ENCODE results near the gene SORBS2. TPM values are rescaled to one million over a fixed set of nuclear protein-coding genes. Genes with fewer than 3 reads are reported as not detected.

SORBS2 gene
- total and polyA plus RNA-seq, 2 of the 4 experiments (the other 2 are of a cell fraction), result 0.18 TPM; not detected in 1

DNA sequence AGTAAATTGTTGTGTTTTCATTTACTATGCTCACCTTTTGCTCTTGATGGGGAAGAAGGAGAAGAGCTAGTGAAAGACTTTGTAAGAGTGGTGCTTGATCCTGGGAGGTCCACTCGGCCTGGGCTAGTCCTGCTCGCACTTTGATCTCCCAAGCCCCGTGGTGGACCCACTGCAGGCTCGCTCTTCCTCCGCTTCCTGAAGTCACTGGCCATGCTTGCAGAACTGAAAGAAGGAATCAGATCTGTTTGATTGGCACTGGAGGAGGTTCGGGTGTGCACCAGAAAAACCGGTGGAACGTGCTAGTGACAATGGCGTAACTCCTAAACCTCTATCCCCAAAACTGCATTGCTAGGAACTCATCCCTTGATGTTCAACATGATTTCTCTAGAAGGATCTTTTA, 185.2 kb downstream of the SORBS2 start:
- H2AFZ ChIP-seq (replicated peaks; ENCODE audit: low read length, poor library complexity), result no peak overlapping the region
- H3K36me3 ChIP-seq (ENCODE audit: control insufficient read depth, insufficient read depth, low read length), result no peaks in the 10 kb centered on the region
- H3K4me2 ChIP-seq (ENCODE audit: low read depth, low read length), result no peak overlapping the region
- no peak overlapping the region for H3K23ac ChIP-seq (ENCODE audit: low read depth, low read length)
- in situ Hi-C loops (cut with MboI; ENCODE audit: low sequenced_read_pairs) (no loop called here), intact Hi-C loops (cut with micrococcal nuclease) (no loop called here), dilution Hi-C loops (cut with HindIII; ENCODE audit: low sequenced_read_pairs, unreplicated experiment) (no loop called here)
- no peak for ATAC-seq (ENCODE audit: low read depth)
- H2BK15ac ChIP-seq (ENCODE audit: low read depth, low read length), result no peak overlapping the region
- no peak overlapping the region for H4K5ac ChIP-seq (ENCODE audit: low read depth, low read length)
- no peaks in the 10 kb centered on the region for H3K9me1 ChIP-seq (ENCODE audit: insufficient read depth, low read length)
- ChIA-PET POLR2A (ENCODE audit: unreplicated experiment) (no interaction called here), CTCF (interaction anchor here (0.7 kb wide), 1 partner anchor 9 kb away, joined by 3 read pairs; no protein-coding TSS in a partner anchor)
- no peak overlapping the region for H2BK120ac ChIP-seq (ENCODE audit: low read depth, low read length)
- H3K56ac ChIP-seq (ENCODE audit: extremely low read depth, insufficient read depth, low read length), result no peak overlapping the region
- peaks cover 12% of the 10 kb centered on the region for H3K27me3 ChIP-seq (ENCODE audit: control insufficient read depth, insufficient read depth, low read length)
- H3K79me1 ChIP-seq (ENCODE audit: low read depth in 1 of 2, low read length in 2 of 2), result no peaks in the 10 kb centered on the region
- no peak for DNase-seq
- H3K4ac ChIP-seq (ENCODE audit: low read depth, low read length), result no peak overlapping the region
- no peaks in the 10 kb centered on the region for H3K4me1 ChIP-seq (ENCODE audit: control insufficient read depth, insufficient read depth, low read length)
- H2BK20ac ChIP-seq (ENCODE audit: low read depth, low read length), result no peak overlapping the region
- H4K8ac ChIP-seq (ENCODE audit: low read depth in 2 of 2, low read length in 2 of 2), result no peak overlapping the region
- H3K4me3 ChIP-seq (ENCODE audit: insufficient read depth, low read depth, low read length), result no peak overlapping the region
- no peak overlapping the region for H2AK5ac ChIP-seq (ENCODE audit: low read depth, low read length)
- 85% methylated on average over 4 of the region's 9 CpGs; no CpG with 5 or more reads in 1 of the 2 experiments for WGBS, 2 experiments (ENCODE audit: extremely low coverage in 2 of 2, insufficient read length in 1 of 2)
- H4K20me1 ChIP-seq (ENCODE audit: insufficient read depth, low read length), result no peaks in the 10 kb centered on the region
- H3K18ac ChIP-seq (ENCODE audit: low read depth, low read length), result no peak overlapping the region
- H2BK5ac ChIP-seq (ENCODE audit: low read depth, low read length, poor library complexity, severe bottlenecking), result no peak overlapping the region
- H2AK9ac ChIP-seq (replicated peaks; ENCODE audit: low read depth, low read length, poor library complexity), result no peak overlapping the region
- H3K14ac ChIP-seq (replicated peaks; ENCODE audit: low read depth, low read length), result no peak overlapping the region
- no peak overlapping the region for H3K27ac ChIP-seq (ENCODE audit: insufficient read depth, low read length)
- no TSS peak for BruUV-seq (replicated peaks)
- TF ChIP-seq, protein P1, sequence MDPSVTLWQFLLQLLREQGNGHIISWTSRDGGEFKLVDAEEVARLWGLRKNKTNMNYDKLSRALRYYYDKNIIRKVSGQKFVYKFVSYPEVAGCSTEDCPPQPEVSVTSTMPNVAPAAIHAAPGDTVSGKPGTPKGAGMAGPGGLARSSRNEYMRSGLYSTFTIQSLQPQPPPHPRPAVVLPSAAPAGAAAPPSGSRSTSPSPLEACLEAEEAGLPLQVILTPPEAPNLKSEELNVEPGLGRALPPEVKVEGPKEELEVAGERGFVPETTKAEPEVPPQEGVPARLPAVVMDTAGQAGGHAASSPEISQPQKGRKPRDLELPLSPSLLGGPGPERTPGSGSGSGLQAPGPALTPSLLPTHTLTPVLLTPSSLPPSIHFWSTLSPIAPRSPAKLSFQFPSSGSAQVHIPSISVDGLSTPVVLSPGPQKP (IDR thresholded peaks at IDR 0.05; ENCODE audit: borderline replicate concordance, low read depth, low read length), result no peak
- TF ChIP-seq POLR2A (IDR thresholded peaks at IDR 0.05; ENCODE audit: low read depth, low read length) (no peak), MAFK (IDR thresholded peaks at IDR 0.05; ENCODE audit: low read depth, low read length) (no peak), CHD1 (IDR thresholded peaks at IDR 0.05; ENCODE audit: low read depth, low read length) (no peak), FOS (IDR thresholded peaks at IDR 0.05; ENCODE audit: low read depth, low read length) (no peak)
- no peak overlapping the region for H3K9ac ChIP-seq (ENCODE audit: low read depth, low read length)
- no peak overlapping the region for H4K91ac ChIP-seq (ENCODE audit: insufficient read depth, low read depth, low read length)
- H3K9me3 ChIP-seq (ENCODE audit: control insufficient read depth, insufficient read depth, low read length), result no peaks in the 10 kb centered on the region

Measured in IMR-90 (cell line).